NCI-H526 treated with DMSO at 0.1 percent for 48 hours (cell line): ENCODE measurements around the gene NFATC1.

Source experiments
- DNase-seq: peaks from one replicate; lab custom pipeline; 2025; lab: John Stamatoyannopoulos, UW

Gene NFATC1

GRCh38 chr18:79574938-79575525 lies 179.3 kb downstream of the NFATC1 start:
- no peak for DNase-seq

- no peak for DNase-seq
Observed at GRCh38 chr18:79575891-79576685, 180.4 kb downstream of the NFATC1 start.

GRCh38 chr18:79576686-79577351 lies 181.1 kb downstream of the NFATC1 start:
- DNase-seq = no peak

GRCh38 chr18:79577451-79578395 lies 182.0 kb downstream of the NFATC1 start:
- no peak for DNase-seq

- DNase-seq = no peak
Observed at GRCh38 chr18:79578396-79579260, 182.9 kb downstream of the NFATC1 start.
